SU-DHL-6 (cell line): ENCODE results near the gene LRRC75B.
"Not testable (repeated sequence)": the region's sequence is repeated elsewhere in the genome, so short reads cannot be mapped to it uniquely, and the experiment has no call there.

Experiments used
- H2AFZ ChIP-seq: fragments of 200-600 bp; sonication (generic); 2 replicates; pipeline ENCODE4 v1.6.1; 2014; ENCODE audit warnings: low read depth, mild to moderate bottlenecking, moderate library complexity, mixed read lengths, antibody characterized with exemption, low read length; ENCODE audit not compliant: severe bottlenecking
- H3F3A ChIP-seq: fragments of 200-600 bp; shearing (Covaris generic); 2 replicates; pipeline ENCODE4 v1.6.0; 2016; ENCODE audit warnings: antibody characterized with exemption, mild to moderate bottlenecking; ENCODE audit not compliant: insufficient read depth
- H3K27ac ChIP-seq: fragments of 200-600 bp; sonication (generic); 2 replicates; pipeline ENCODE4 v1.5.1; 2016; ENCODE audit warnings: low read depth, mild to moderate bottlenecking, low read length, moderate library complexity, mixed read lengths
- H3K27me3 ChIP-seq: fragments of 200-600 bp; sonication (generic), shearing (Covaris generic); 2 replicates; pipeline ENCODE4 v1.6.0; 2014; ENCODE audit warnings: mild to moderate bottlenecking, low read length
- H3K36me3 ChIP-seq: fragments of 200-600 bp; sonication (generic); 2 replicates; pipeline ENCODE4 v1.6.1; 2014; ENCODE audit warnings: mild to moderate bottlenecking, low read length, mixed read lengths
- H3K4me2 ChIP-seq: fragments of 300-600, 200-600 bp; shearing (Covaris generic), sonication (generic); 2 replicates; pipeline ENCODE4 v1.6.0; 2014; ENCODE audit warnings: low read length, low read depth, mild to moderate bottlenecking; ENCODE audit not compliant: poor library complexity, severe bottlenecking
- H3K4me3 ChIP-seq: fragments of 200-600 bp; sonication (generic); 2 replicates; pipeline ENCODE4 v1.5.1; 2014; ENCODE audit warnings: antibody characterized with exemption, low read length, mild to moderate bottlenecking, mixed read lengths; ENCODE audit not compliant: insufficient read depth, poor library complexity, severe bottlenecking
- H3K79me2 ChIP-seq: fragments of 200-600 bp; sonication (generic); 2 replicates; pipeline ENCODE4 v1.6.1; 2014; ENCODE audit warnings: mild to moderate bottlenecking, low read length, moderate library complexity; ENCODE audit not compliant: insufficient read depth
- H3K9ac ChIP-seq: fragments of 200-600 bp; sonication (generic); 2 replicates; pipeline ENCODE4 v1.7.0; 2014; ENCODE audit warnings: mild to moderate bottlenecking, low read length
- H3K9me2 ChIP-seq: fragments of 200-600 bp; sonication (generic); replicated peaks from 2 replicates; pipeline ENCODE4 v1.6.1; 2014; ENCODE audit warnings: low read length; ENCODE audit not compliant: insufficient read depth
- H3K9me3 ChIP-seq: fragments of 200-600 bp; sonication (generic); 2 replicates; pipeline ENCODE4 v1.6.1; 2014; ENCODE audit warnings: low read length, mixed read lengths; ENCODE audit not compliant: insufficient read depth
- H4K20me1 ChIP-seq: fragments of 200-600 bp; sonication (generic); 2 replicates; pipeline ENCODE4 v1.6.1; 2014; ENCODE audit warnings: low read depth, mild to moderate bottlenecking, antibody characterized with exemption, low read length, moderate library complexity, mixed read lengths
- EZH2phosphoT487 ChIP-seq: fragments of 200-600 bp; sonication (generic), shearing (Covaris generic); conservative IDR thresholded peaks from 2 replicates; pipeline ENCODE4 v1.6.1; 2018; ENCODE audit warnings: mild to moderate bottlenecking, antibody characterized with exemption, low read length, moderate library complexity, mixed read lengths

The LRRC75B gene, protein sequence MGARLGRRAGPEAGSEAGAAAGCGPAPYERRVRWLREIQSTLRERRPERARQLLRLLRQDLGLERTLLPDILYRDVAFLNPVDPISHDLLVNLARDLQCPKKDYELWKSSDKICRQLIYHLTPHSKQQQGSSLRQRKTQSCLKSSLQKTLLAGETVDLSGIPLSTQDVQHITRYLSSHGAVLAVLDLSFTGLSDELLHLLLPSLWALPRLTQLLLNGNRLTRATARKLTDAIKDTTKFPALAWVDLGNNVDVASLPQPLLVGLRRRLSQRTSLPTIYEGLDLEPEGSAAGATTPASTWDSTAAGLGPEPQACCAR

GRCh38 chr22:24592851-24593558, at the start of gene LRRC75B:
TSS of gene LRRC75B (minus strand) at chr22:24593073. CDS start at chr22:24593039, 34 bp downstream.
- Histone ChIP-seq H3K27ac (no peak within 1 kb of the TSS), H2AFZ (no peak within 1 kb of the TSS)

GRCh38 chr22:24642307-24642706, 49.4 kb upstream of the LRRC75B start:
- not testable (repeated sequence) for H3K27ac ChIP-seq, H3K9me3 ChIP-seq, H3K9me2 ChIP-seq, H3F3A ChIP-seq, H3K4me3 ChIP-seq, H3K79me2 ChIP-seq, H2AFZ ChIP-seq, H3K9ac ChIP-seq, H4K20me1 ChIP-seq, H3K27me3 ChIP-seq, H3K36me3 ChIP-seq, H3K4me2 ChIP-seq

More at GRCh38 chr22:24592851-24593558, at the start of gene LRRC75B:
- no peaks in the 10 kb centered on the region for H3K9me2 ChIP-seq
- no peaks in the 10 kb centered on the region for H3K79me2 ChIP-seq
- peak within 1 kb of the TSS; percentile 51 for H3K4me2 ChIP-seq
- H3K4me3 ChIP-seq, result peak within 1 kb of the TSS; percentile 37
- no peak within 1 kb of the TSS for H3K9ac ChIP-seq
- no peaks in the 10 kb centered on the region for H3K27me3 ChIP-seq
- no peaks in the 10 kb centered on the region for H3F3A ChIP-seq
- no peaks in the 10 kb centered on the region for H4K20me1 ChIP-seq
- no peak for TF ChIP-seq EZH2phosphoT487
- no peaks in the 10 kb centered on the region for H3K36me3 ChIP-seq
- H3K9me3 ChIP-seq, result no peaks in the 10 kb centered on the region

DNA sequence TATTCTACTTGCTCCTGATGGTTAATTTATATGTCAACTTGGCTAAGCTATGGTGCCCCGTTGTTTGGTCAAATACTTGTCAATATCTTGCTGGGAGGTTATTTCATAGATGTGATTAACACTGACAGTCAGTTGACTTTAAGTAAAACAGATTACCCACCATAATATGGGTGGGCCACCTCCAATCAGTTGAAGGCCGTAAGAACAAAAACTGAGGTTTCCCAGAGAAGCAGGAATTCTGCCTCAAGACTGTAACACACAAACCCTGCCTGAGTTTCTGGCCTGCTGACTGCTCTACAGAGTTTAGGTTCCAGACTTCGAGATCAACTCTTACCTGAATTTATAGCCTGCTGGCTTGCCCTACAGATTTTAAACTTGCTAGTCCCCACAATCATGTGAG, 43.6 kb upstream of the LRRC75B start:
- H3K4me3 ChIP-seq, H3K36me3 ChIP-seq, H3K27me3 ChIP-seq, H2AFZ ChIP-seq, H3K79me2 ChIP-seq, H4K20me1 ChIP-seq, H3K9me2 ChIP-seq, H3K9me3 ChIP-seq, H3F3A ChIP-seq, H3K4me2 ChIP-seq, H3K27ac ChIP-seq, H3K9ac ChIP-seq: not testable (repeated sequence)

DNA sequence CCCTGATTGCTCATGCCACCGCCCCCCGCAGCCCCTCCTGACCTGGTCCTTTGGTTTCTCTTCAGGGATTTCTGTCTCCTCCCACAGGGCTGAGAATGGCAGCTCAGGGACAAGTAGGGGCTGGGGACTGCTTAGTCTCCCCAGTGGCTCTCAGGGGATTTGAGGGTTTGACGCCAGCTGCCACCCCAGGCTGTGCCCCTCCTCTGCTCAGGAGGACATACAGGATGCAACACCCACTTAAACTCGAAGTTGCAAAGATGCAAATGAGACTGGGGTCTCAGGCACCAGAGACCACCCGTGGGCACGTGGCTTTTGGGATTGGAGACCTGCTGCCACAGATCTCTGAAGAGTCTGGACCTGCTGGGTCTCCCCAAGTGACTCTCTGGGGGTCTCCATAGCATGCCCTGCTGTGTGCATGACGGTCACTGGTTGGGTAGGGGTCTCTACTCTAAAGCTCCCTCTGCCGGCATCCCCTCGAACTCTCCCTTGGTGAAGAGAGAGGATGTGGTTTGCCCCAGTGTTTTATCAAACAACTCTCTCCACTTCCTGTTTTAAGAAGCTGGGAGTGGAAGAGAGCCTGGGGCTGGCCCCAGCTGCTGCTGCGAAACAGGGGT, 42.0 kb upstream of the LRRC75B start:
- not testable (repeated sequence) for H3K27me3 ChIP-seq, H3K4me2 ChIP-seq, H2AFZ ChIP-seq, H3K27ac ChIP-seq, H3K9ac ChIP-seq, H3F3A ChIP-seq, H4K20me1 ChIP-seq, H3K9me2 ChIP-seq, H3K79me2 ChIP-seq, H3K4me3 ChIP-seq, H3K36me3 ChIP-seq, H3K9me3 ChIP-seq

- H3K9me2 ChIP-seq, H3K4me3 ChIP-seq, H3K79me2 ChIP-seq, H3K27ac ChIP-seq, H3K4me2 ChIP-seq, H4K20me1 ChIP-seq, H2AFZ ChIP-seq, H3K9ac ChIP-seq, H3K9me3 ChIP-seq, H3K27me3 ChIP-seq, H3F3A ChIP-seq, H3K36me3 ChIP-seq: not testable (repeated sequence)
These were observed 40.6 kb upstream of the LRRC75B start for GRCh38 chr22:24633231-24634023.

DNA sequence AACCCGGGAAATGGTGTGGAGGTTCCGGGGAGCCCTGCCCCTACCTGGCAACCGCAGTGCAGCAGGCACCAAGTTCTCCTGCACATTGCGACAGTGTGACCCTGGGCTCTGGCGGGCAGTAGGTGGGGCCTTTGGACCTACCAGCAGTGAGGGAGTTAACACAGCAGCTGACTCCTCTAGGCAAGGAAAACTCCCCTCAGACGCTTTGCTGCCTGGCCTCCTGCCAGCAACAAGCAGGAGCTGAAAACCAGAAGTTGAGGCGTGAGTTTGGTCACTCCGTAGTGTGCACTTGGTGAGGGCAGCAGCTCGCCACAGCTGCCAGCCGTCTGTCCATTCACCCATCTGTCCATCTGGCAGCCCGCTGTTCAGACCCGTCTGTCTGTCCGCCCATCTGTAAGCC, 39.8 kb upstream of the LRRC75B start:
- H4K20me1 ChIP-seq, H3F3A ChIP-seq, H3K27me3 ChIP-seq, H3K27ac ChIP-seq, H3K4me2 ChIP-seq, H3K4me3 ChIP-seq, H3K36me3 ChIP-seq, H2AFZ ChIP-seq, H3K9me2 ChIP-seq, H3K9ac ChIP-seq, H3K79me2 ChIP-seq, H3K9me3 ChIP-seq: not testable (repeated sequence)

GRCh38 chr22:24631430-24632122, 38.7 kb upstream of the LRRC75B start:
- H3K27ac ChIP-seq, H4K20me1 ChIP-seq, H3K27me3 ChIP-seq, H3K9me2 ChIP-seq, H2AFZ ChIP-seq, H3K4me2 ChIP-seq, H3K79me2 ChIP-seq, H3F3A ChIP-seq, H3K9ac ChIP-seq, H3K36me3 ChIP-seq, H3K4me3 ChIP-seq, H3K9me3 ChIP-seq: not testable (repeated sequence)
